Right lobe of liver (tissue), 4 donors: ENCODE results near the gene TWF2.

Experiments used
- CTCF ChIP-seq, 4 donors: fragments of 200-600 bp in 3 of 4; fragments of 450-650 bp in 1 of 4; IDR thresholded peaks; one replicate each; pipeline versions ENCODE4 v1.5.1 to v1.8.0; 2016 to 2022; ENCODE audit warnings: antibody characterized with exemption in 4 of 4, mild to moderate bottlenecking in 2 of 4
- POLR2A ChIP-seq: fragments of 450-650 bp; IDR thresholded peaks from one replicate; pipeline ENCODE4 v1.6.1; 2017; ENCODE audit warnings: antibody characterized with exemption, mild to moderate bottlenecking
- donor health status: DM: no; HTN: no; CAD: no.
- donor health status: DM: no; HTN: no; CAD: no.
- donor health status: DM: no; HTN: yes; CAD: no.

- TF ChIP-seq CTCF (IDR thresholded peaks at IDR 0.05) (no peak), POLR2A (no peak)
These were observed 20.9 kb downstream of the TWF2 start for GRCh38 chr3:52218026-52218425.
